Heart right ventricle (tissue), 16 donors: ENCODE results near the gene TPH2. TPM values are rescaled to one million over a fixed set of nuclear protein-coding genes. Genes with fewer than 3 reads are reported as not detected.

Source experiments
- ATAC-seq, 8 donors: fragments of 200-7000 bp; cut with Tn5 transposase; one replicate each; pipeline ENCODE4 v1.9.1; 2020; ENCODE audit warnings: mild to moderate bottlenecking in 8 of 8, moderate library complexity in 8 of 8, moderate number of reproducible peaks in 1 of 8
- DNase-seq, 2 donors: peaks; one replicate each; pipeline ENCODE4 v3.0.0-alpha.2; 2020
- H3K27ac ChIP-seq, 10 donors: fragments of 200-600 bp; sonication (generic) in 2 of 10; one replicate each; pipeline versions ENCODE4 v1.5.0 to v1.8.0; 2020 to 2022; ENCODE audit warnings: mild to moderate bottlenecking in 3 of 10
- H3K27me3 ChIP-seq, 7 donors: fragments of 200-600 bp; one replicate each; pipeline ENCODE4 v1.8.0; 2021 to 2022; ENCODE audit warnings: mild to moderate bottlenecking in 2 of 7
- H3K36me3 ChIP-seq, 9 donors: fragments of 200-600 bp; sonication (generic) in 1 of 9; one replicate each; pipeline versions ENCODE4 v1.5.0 to v1.8.0; 2020 to 2022; ENCODE audit warnings: mild to moderate bottlenecking in 2 of 9
- H3K4me1 ChIP-seq, 9 donors: fragments of 200-600 bp; sonication (generic) in 1 of 9; one replicate each; pipeline versions ENCODE4 v1.5.0 to v1.8.0; 2020 to 2022; ENCODE audit warnings: mild to moderate bottlenecking in 4 of 9
- H3K4me3 ChIP-seq, 10 donors: fragments of 200-600 bp; sonication (generic) in 2 of 10; one replicate each; pipeline versions ENCODE4 v1.5.0 to v1.8.0; 2020 to 2022; ENCODE audit warnings: mild to moderate bottlenecking in 7 of 10, moderate library complexity in 2 of 10
- H3K9me3 ChIP-seq, 11 donors: fragments of 200-600 bp in 10 of 11; sonication (generic) in 2 of 11; one replicate each; pipeline versions ENCODE4 v1.5.0 to v1.8.0; 2013 to 2022; ENCODE audit warnings: mild to moderate bottlenecking in 2 of 11, control low read depth in 1 of 11, moderate library complexity in 1 of 11
- CTCF ChIP-seq, 9 donors: fragments of 200-600 bp; sonication (generic) in 2 of 9; IDR thresholded peaks; one replicate each; pipeline versions ENCODE4 v1.5.0 to v1.8.0; 2021 to 2022; ENCODE audit warnings: antibody characterized with exemption in 9 of 9, mild to moderate bottlenecking in 5 of 9, moderate library complexity in 1 of 9
- WGBS, 2 donors: extraction: QIAGEN DNeasy Blood & Tissue Kit; methylation state at CpG; one replicate each; pipeline ENCODE4 v1.1.7; 2013; ENCODE audit warnings: inconsistent platforms in 1 of 2; 5-methylcytosine and 5-hydroxymethylcytosine counted together
- intact Hi-C, 10 donors: fragments of 100-400 bp; cut with DNase I; formaldehyde crosslinking; loops; one replicate each; pipeline versions ENCODE4 v1.11.1 to v1.14.2; 2022
- polyA plus RNA-seq, 2 donors: library from polyadenylated mRNA; stranded (reverse); fragments of 200-250 nt; gene quantifications; one replicate each; pipeline ENCODE4 v1.2.3, GENCODE V29; 2013
- total RNA-seq, 10 donors: library from RNA; stranded (reverse); fragmentation: NEBNext Ultra II Directional in 3 of 10; extraction: Animal tissue kit (Norgen Biotek cat#: 25700) in 3 of 10; gene quantifications; one replicate each; pipeline versions ENCODE4 v1.2.1 to v1.2.4, GENCODE V29; 2021 to 2023
- donor health status: Arrhythmogenic right ventricular cardiomyopathy.
- donor health status: ischemic (EF 13 %, LVEDD 7.1; RV severe dilation, severe dysfunction).
- donor health status: healthy with polysubstance abuse.
- donor health status: DM: no; HTN: yes; CAD: no.
- donor health status: DM: no; HTN: no; CAD: no.
- donor health status: ischemic (EF 25% LVEDD 6.9; RV normal size, moderate dysfunction).
- donor health status: ischemic (EF 25% LVEDD 5.7; RV mildly dilated, moderate dysfunction).
- donor health status: healthy.
- donor health status: DM: yes; HTN: yes; CAD: no.
- donor health status: Ischemic cardiomyopathy.
- donor health status: ischemic (EF 35%, LVEDD 5.7; RV mildly dilated, moderate dysfunction).
- donor health status: nonischemic (EF 11% LVEDD 7.7; RV severe dilation, severe dysfunction).
- donor health status: DM: yes; HTN: yes; CAD: no.
- donor health status: PGD.
- donor health status: ischemic (EF 29% LVEDD 5.4; RV normal size, mild dysfunction).
- donor health status: nonischemic (EF 23%, LVEDD 6.1; RV moderate dilation, normal function).

Gene TPH2
- total and polyA plus RNA-seq, 12 donors, result not detected

- no peaks in the 10 kb centered on the region for H3K36me3 ChIP-seq
These were observed 134.1 kb downstream of the TPH2 start for GRCh38 chr12:72072592-72073212.

GRCh38 chr12:72074065-72074464 lies 135.4 kb downstream of the TPH2 start:
- WGBS, 2 donors, result 59 to 75% methylated on average over 1 of the region's 1 CpG
- H3K4me3 ChIP-seq, result no peak overlapping the region
- no peak for TF ChIP-seq CTCF (IDR thresholded peaks at IDR 0.05)
- no peak overlapping the region for H3K27ac ChIP-seq
- peaks cover 0 to 12% (median 0%) of the 10 kb centered on the region in 11 donors for H3K9me3 ChIP-seq
- no peaks in the 10 kb centered on the region for H3K27me3 ChIP-seq
- intact Hi-C loops, result no loop called here
- no peaks in the 10 kb centered on the region for H3K36me3 ChIP-seq
- no peak for DNase-seq
- H3K4me1 ChIP-seq, result no peaks in the 10 kb centered on the region
- no peak for ATAC-seq

More at GRCh38 chr12:72072592-72073212, 134.1 kb downstream of the TPH2 start:
- WGBS, 2 donors, result 13 to 16% methylated on average over 1 of the region's 1 CpG
- Histone ChIP-seq H3K27me3 (no peaks in the 10 kb centered on the region), H3K27ac (no peak overlapping the region), H3K4me3 (no peak overlapping the region), H3K4me1 (no peaks in the 10 kb centered on the region), H3K9me3 (peaks cover 0 to 12% (median 0%) of the 10 kb centered on the region in 11 donors)
- no peak for DNase-seq
- intact Hi-C loops, result no loop called here
- TF ChIP-seq CTCF (IDR thresholded peaks at IDR 0.05), result no peak
- peak in 1 of 8 donors; percentile 25 for ATAC-seq

GRCh38 chr12:72074956-72075355 lies 136.3 kb downstream of the TPH2 start:
- 41 to 44% methylated on average over 3 of the region's 3 CpGs for WGBS, 2 donors
- no peak for TF ChIP-seq CTCF (IDR thresholded peaks at IDR 0.05)
- ATAC-seq (no peak), DNase-seq (no peak)
- Histone ChIP-seq H3K4me1 (no peaks in the 10 kb centered on the region), H3K36me3 (no peaks in the 10 kb centered on the region), H3K27me3 (no peaks in the 10 kb centered on the region), H3K27ac (no peak overlapping the region), H3K4me3 (no peak overlapping the region), H3K9me3 (peaks cover 0 to 12% (median 0%) of the 10 kb centered on the region in 11 donors)
- intact Hi-C loops, result no loop called here

GRCh38 chr12:72075401-72075800 lies 136.8 kb downstream of the TPH2 start:
- intact Hi-C loops, result no loop called here
- no peaks in the 10 kb centered on the region for H3K36me3 ChIP-seq
- WGBS, 2 donors, result 56 to 70% methylated on average over 3 of the region's 3 CpGs
- ATAC-seq, result no peak
- no peak overlapping the region for H3K27ac ChIP-seq
- no peaks in the 10 kb centered on the region for H3K27me3 ChIP-seq
- no peak overlapping the region for H3K4me3 ChIP-seq
- no peaks in the 10 kb centered on the region for H3K4me1 ChIP-seq
- H3K9me3 ChIP-seq, result peaks cover 0 to 12% (median 0%) of the 10 kb centered on the region in 11 donors
- DNase-seq, result no peak
- TF ChIP-seq CTCF (IDR thresholded peaks at IDR 0.05), result no peak
